CD4-positive, alpha-beta T cell treated with Interleukin-12 subunit alpha and Interleukin-12 subunit beta, for 1 hour (primary cell): Measurements from ENCODE around the gene ZNF550.
A peak's percentile ranks its signal among the peaks of the same experiment; 100 is the strongest.

ENCODE experiments used
- DNase-seq: peaks from one replicate; pipeline ENCODE4 v3.0.0-alpha.2; 2020

The ZNF550 gene

GRCh38 chr19:57559404-57560025, at the start of gene ZNF550:
Gene ZNF550, minus strand, starts transcription at chr19:57559863. Its CDS starts 181 bp downstream, at chr19:57559682.
- peak; percentile 90 for DNase-seq

DNA sequence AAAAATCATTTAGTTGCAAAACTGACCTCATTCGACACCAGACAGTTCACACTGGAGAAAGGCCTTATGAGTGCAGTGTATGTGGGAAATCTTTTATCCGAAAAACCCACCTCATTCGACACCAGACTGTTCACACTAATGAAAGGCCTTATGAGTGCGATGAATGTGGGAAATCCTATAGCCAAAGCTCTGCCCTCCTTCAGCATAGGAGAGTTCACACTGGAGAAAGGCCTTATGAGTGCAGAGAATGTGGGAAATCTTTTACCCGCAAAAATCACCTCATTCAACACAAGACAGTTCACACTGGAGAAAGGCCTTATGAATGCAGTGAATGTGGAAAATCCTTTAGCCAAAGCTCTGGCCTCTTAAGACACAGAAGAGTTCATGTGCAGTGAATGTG, 47.3 kb upstream of the ZNF550 start:
- no peak for DNase-seq

- peak; percentile 88 for DNase-seq
These were observed 40.2 kb upstream of the ZNF550 start, which contains the start of gene ZNF530 for GRCh38 chr19:57599761-57600383. Gene ZNF530, plus strand, starts transcription at chr19:57599885. Its CDS starts 4,461 bp downstream, at chr19:57604346.

DNA sequence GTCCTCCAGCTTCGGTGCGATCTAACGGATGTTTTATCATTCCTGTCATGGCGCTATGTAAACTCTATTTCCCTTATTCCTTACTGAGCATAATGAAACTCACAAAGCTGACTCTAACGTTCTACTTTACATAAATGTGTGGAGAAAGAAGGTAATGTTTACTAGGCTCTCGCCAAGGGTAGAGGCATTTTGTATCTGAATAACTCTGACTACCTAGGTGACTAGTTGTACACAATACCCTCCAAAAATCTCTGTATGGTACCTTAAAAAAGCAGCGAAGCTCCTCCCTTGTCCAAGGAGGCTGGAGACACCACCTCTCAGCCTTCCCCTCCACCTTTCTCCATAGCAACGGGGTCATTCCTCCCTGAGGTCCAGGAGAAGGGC, 39.7 kb upstream of the ZNF550 start:
- no peak for DNase-seq

- no peak for DNase-seq
These were observed 27.9 kb upstream of the ZNF550 start for GRCh38 chr19:57587529-57587928.

- peak; percentile 92 for DNase-seq
These were observed 24.1 kb upstream of the ZNF550 start, which contains the start of gene ZIK1 for GRCh38 chr19:57583521-57584416. Gene ZIK1, plus strand, starts transcription at chr19:57584145. Its CDS starts 212 bp downstream, at chr19:57584357.

GRCh38 chr19:57583104-57583520, 23.4 kb upstream of the ZNF550 start:
- DNase-seq: no peak

DNA sequence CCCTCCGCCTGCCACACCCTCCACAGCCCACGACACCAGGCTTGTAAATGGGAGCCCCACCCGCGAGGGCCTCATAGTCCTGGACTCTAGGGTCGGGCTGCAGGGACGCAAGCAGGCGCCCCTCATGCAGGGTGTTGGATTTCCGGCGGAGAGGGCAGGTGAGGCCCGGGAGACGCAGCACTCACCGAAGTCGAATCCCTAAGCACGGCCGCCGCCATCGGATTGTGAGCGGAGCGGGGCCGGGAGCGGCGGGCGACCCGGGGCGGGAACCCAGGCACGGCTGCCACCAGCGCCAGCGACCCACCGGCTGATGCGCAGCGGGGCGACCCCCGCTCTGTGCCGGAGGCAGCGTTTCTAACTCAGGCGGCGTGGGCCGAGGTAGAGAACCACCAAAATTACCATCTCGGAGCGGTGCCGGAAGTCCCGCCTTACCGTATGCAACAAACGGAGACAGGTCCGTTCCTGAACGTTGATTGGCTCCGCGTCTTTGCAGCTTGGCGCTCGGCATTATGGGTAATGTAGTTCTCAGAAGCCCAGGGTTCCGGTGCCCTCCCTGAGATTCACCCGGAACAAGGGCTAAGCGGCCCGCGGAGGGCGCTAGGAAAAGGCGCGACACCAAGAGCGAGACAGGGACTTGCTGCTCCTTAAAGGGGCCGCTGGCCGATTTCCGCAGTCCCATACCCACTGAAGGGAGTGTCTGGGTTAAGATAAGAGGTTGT, 19.0 kb upstream of the ZNF550 start, which contains the start of gene ZNF416:
ZNF416 (minus strand) TSS at position 425 of the 719 bp plus-strand sequence; CDS start at position 218, 207 bp downstream.
- peak; percentile 99 for DNase-seq

GRCh38 chr19:57576661-57577060, 17.0 kb upstream of the ZNF550 start:
- DNase-seq: no peak

- DNase-seq: no peak
These were observed 12.8 kb upstream of the ZNF550 start for GRCh38 chr19:57572415-57572947.

- no peak for DNase-seq
These were observed 11.0 kb upstream of the ZNF550 start for GRCh38 chr19:57570707-57571106.

GRCh38 chr19:57566396-57567265, 7.0 kb upstream of the ZNF550 start:
- peak; percentile 7 for DNase-seq

GRCh38 chr19:57563547-57563946, 3.9 kb upstream of the ZNF550 start:
- no peak for DNase-seq

DNA sequence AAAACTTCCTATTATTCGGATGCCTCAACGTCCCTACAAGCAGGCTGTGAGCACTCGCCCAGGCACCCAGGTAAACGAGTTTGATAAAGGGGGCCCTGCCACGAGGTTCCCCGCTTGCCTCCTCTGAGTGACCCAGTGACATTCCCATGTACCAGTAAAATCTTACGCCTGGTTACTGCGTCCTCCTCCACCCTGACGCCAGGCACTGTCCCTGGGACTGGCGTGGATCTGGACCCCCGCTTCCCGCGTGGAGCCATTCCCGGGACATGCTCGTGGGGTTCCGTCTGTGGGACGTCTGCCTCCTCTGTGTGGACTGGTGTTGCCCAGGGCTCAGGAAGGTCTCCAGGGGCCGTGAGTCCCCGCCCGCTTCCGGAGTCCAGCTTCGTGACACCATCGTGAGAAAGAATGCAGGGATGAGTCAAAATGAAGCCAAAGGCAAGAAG, 407 bp upstream of the ZNF550 start:
- no peak for DNase-seq

GRCh38 chr19:57559008-57559403, 657 bp downstream of the ZNF550 start:
- DNase-seq: peak; percentile 9

DNA sequence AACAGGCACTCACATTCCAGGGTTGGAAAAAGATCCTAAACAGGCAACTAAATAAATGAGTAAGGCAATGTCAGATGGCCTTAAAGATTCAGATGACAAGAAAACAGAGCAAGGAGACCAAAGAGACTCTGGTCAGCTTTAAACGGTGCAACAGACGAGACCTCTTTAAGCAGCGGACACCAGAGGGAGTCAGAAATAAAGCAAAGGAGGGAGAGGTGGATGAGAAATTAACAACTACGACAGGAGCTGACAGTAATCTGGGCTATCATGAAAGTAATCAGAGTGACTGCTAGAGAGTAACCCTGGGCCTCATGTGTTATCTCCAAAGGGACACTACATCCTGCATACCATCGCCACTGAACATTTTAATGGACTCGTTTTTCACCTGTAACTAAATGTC, 1.1 kb downstream of the ZNF550 start:
- DNase-seq: no peak

DNA sequence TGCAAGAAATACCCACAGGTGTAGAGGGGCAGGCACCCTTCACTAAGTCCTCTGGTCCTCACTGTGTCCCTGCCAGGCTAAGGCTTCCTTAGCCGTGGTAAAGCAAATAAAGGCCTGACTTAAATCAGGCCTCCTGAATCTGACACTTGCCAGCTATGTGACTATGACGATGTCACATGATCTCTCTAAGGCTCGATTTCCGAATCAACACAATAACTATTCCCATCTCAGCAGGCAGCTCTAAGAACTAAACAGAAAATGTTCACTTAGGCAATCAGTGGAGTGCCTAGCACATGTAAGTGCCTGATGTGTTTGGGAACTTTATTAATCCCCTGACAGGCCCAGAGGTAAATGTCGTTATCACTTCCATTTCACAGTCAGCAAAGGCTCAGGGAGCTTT, 2.0 kb downstream of the ZNF550 start:
- DNase-seq: no peak

- DNase-seq: no peak
These were observed 7.2 kb downstream of the ZNF550 start for GRCh38 chr19:57552432-57552831.

DNA sequence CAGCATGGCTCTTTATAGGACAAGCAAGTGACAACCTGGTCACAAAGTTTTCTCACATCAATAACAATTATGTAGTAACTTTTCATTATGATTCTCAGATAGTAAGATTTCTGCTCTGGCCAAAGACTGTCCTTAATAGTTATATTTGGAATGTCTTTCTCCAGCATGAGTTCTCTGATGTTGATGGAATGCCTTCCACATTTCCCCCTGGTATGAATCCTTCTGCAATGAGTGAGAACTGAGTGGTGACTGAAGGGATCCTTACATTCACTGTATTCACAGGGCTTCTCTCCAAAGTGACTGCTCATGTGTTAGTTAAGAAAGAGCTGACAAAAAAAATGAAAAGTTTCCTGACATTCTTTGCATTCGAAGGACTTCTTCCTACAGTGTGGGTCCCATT, 13.2 kb downstream of the ZNF550 start:
- DNase-seq: no peak

GRCh38 chr19:57537953-57538547, 21.6 kb downstream of the ZNF550 start:
- no peak for DNase-seq
